HG02840 (cell line): ENCODE results near the gene FER.
"Not testable (repeated sequence)": the region's sequence is repeated elsewhere in the genome, so short reads cannot be mapped to it uniquely, and the experiment has no call there.

Source experiments
- ATAC-seq: cut with Tn5 transposase; IDR thresholded peaks from one replicate; pipeline ENCODE4 v1.9.1; 2021; ENCODE audit warnings: mild to moderate bottlenecking, moderate library complexity, moderate number of reproducible peaks; ENCODE audit not compliant: unreplicated experiment, low FRiP score

Gene FER

DNA sequence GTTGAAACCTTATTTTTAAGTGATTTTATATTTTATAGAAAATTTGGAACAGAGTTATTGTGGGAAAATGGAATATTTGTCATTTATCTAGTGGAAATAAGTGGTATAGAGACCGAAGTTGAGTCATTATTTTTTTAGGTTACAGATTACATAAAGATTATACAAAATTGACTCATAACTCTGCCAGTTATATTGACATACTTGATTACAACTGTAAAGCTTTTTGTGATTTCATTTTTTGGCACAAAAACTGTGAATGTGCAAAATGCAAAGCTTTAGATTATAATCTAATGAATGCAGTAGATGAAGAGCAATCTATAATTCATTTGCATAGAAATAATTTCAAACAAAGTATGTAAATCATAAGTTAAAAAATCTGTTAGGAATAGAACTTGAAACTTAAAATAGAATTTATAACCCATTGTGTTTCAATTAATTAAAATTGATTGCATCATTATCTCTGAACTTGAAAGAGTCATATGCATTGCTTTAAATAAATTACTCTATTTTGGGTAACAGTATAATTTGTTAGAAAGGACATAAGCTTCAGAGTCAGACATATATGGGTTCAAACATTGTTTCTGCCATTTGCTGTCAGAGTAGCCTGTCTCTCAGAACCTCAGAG, 280.4 kb downstream of the FER start:
- ATAC-seq, result no peak

GRCh38 chr5:109028608-109029299, 281.1 kb downstream of the FER start:
- peak; percentile 66 for ATAC-seq

GRCh38 chr5:109029847-109030246, 282.1 kb downstream of the FER start:
- ATAC-seq, result no peak

GRCh38 chr5:109030360-109031143, 282.9 kb downstream of the FER start:
- ATAC-seq, result no peak

- ATAC-seq, result no peak
Observed at GRCh38 chr5:109034306-109034705, 286.6 kb downstream of the FER start.

GRCh38 chr5:109035436-109035835, 287.7 kb downstream of the FER start:
- ATAC-seq, result no peak

DNA sequence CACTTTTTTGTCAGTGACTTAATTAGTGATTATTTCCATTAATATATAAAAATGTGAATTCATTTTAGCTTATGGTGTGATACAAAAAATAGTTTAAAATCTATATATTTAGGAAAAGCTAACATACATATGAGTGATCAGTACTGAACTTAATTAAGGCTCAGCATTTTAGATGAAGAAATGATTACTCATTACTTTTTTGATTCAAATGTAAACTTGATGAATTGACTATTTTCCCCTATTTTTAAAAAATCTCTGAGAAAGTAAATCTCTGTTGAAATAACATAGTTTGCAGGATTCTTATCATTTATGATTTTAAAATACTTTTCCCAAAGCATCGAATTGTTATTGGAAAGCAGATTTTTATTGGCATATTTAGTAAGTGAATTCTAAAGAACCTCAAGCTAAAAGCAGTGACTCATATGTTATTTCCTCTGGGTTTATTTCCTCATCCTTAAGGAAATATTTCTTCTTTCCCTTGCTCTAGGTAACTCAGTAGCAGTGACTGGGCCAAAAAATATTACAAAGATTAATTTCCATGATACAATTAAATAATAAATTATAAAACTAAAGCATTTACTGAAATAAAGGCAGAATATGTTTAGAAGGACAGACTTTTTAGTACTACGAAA, 290.6 kb downstream of the FER start:
- no peak for ATAC-seq

GRCh38 chr5:109041317-109041716, 293.6 kb downstream of the FER start:
- no peak for ATAC-seq

DNA sequence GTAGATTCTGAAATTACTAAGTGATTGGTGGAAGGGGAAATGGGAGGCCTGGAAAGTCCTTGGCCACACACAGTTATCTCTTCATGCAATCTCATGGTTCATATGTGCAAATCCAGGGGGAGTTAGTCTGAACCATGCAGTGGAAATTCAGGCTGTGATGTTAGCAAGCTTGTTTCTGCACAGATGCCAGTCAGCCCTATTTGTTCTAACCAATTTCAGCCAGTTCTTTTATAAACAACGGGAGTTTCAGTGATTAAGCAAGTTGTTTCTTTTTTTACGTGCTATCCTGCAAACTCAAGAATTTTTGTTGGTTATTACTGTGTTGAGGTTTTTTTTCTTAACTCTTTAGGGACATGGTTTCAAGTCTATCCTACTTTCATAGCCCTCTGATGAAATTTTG, 298.0 kb downstream of the FER start:
- ATAC-seq, result no peak

DNA sequence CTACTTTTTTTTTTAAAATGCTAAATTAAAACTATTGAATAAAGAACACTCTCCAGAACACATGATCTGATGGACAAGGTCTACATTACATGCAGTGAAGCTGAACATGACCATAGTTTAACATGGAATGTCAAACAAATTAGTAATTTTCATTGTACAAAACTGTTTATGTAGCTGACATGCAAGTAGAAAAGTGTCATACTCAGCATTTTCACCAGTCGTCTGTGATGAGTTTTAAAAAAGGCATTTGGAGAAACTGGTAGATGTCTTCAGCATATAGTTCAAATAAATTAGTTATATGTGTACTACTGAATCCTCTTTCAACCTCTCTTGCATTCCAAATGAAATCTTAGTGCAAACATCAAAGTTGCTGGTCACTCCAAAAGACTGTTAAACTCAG, 301.9 kb downstream of the FER start:
- no peak for ATAC-seq

- ATAC-seq, result not testable (repeated sequence)
Observed at GRCh38 chr5:109050321-109050720, 302.6 kb downstream of the FER start.

DNA sequence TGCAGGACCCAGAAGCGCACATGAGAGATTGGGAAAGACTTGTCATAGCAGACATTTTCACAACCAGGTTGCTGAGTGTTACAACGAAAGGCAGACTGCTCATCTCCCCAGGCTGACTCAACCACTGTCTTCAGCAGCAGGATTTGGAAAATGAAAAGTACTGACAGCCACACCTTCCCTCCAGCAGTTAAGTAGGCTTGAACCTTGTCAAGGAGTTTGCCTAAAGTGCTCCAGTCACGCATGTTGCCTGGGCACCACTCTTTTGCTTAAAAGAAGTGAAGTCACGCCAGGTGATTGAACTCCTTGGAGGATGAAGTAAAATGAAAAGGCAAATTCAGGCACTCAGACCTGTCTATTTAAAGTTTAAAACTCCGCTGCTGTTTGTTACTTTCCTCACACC, 304.5 kb downstream of the FER start:
- ATAC-seq, result not testable (repeated sequence)

DNA sequence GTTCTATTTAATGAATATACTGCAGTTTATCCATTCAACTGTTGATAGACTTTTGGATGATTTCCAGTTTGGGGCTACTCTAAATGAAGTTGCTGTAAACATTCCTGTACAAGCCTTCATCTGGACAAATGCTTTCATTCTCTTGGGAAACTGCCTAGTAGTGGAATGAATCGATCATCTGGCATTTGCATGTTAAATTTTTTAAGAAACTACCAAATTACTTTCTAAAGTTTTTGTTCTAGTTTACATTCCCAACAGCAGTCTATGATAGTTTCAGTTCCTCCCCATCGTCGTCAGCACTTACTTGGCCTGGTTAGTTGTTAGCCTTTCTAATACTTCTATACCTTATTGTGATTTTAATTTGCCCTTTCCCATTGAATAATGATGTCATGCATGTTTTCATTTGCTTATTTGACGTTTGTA, 306.3 kb downstream of the FER start:
- no peak for ATAC-seq

- ATAC-seq, result no peak
Observed at GRCh38 chr5:109060378-109061025, 312.8 kb downstream of the FER start.

DNA sequence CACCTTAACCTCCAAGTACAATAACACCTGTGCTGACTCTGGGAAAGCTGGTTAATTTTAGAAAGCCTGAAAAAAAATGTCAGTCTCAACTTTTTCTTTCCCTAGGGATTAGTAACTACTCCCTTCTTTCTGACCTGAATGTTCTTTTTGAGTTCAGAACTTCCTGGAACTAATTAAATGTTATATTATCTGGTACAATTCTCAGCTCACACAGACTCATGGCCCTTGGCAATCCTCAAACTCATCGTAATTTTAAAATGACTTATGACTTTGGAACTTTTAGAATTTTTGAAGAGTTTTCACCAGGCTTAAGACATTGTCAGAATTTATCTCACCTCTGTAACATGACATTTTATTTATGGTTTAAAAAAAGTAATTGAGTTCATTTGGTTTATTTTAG, 315.0 kb downstream of the FER start:
- ATAC-seq, result no peak

- no peak for ATAC-seq
Observed at GRCh38 chr5:109063223-109063622, 315.5 kb downstream of the FER start.

- no peak for ATAC-seq
Observed at GRCh38 chr5:109076741-109077140, 329.0 kb downstream of the FER start.

- ATAC-seq, result no peak
Observed at GRCh38 chr5:109078448-109078847, 330.8 kb downstream of the FER start.

DNA sequence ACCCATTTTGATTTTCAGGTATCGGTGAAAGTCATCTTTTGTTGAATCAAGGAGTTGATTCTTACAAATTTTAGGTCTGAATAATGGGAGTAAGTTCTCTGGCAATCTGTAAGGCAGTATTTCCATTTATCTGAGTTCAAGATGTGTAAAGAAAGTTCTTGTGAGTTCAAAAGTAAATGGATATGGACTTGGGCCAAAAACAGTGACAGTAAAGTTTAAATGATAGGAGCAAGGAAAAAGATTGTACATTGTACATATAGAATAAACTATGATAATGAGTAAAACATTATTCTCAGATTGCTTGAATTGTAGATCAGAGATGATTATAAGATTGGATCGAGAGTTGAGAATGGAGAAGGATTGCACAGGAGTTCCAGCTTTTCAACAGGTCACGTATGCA, 332.8 kb downstream of the FER start:
- ATAC-seq, result no peak

DNA sequence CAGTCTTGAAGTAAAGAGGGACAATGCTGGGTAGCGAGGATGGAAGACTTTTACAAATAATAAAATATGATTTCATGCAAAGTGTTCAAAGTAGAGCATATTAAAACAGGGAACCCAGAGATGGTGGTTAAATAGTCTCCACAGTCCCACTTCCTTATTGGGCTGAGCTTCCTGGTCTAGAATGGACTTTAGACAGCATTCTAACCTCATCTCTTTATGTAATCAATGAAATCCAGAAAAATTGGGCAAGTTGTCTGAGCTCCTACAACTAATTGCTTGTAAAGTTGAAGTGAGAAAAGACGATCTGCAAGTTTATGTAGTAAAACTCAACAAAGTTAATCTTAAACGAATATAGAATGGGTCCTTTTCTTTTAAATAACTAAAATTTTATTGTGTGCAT, 333.2 kb downstream of the FER start:
- no peak for ATAC-seq

GRCh38 chr5:109083937-109084336, 336.2 kb downstream of the FER start:
- no peak for ATAC-seq
